SK-N-SH treated with all-trans-retinoic acid at 6 μM for 48 hours (cell line): ENCODE results near the gene AGPAT3.

Source experiments
- CSDC2 ChIP-seq: fragments of 250-450 bp; sonication (Bioruptor Pico); IDR thresholded peaks from 2 replicates; pipeline ENCODE4 v1.5.0; 2020; ENCODE audit warnings: mild to moderate bottlenecking, moderate library complexity
- PPARA ChIP-seq: fragments of 250-450 bp; sonication (Bioruptor Pico); IDR thresholded peaks from 2 replicates; pipeline ENCODE4 v1.5.0; 2020; ENCODE audit warnings: mild to moderate bottlenecking, borderline replicate concordance
- RARB ChIP-seq: fragments of 250-450 bp; sonication (Bioruptor Pico); IDR thresholded peaks from 2 replicates; pipeline ENCODE4 v1.8.0; 2021; ENCODE audit warnings: mild to moderate bottlenecking, moderate library complexity
- SNAI2 ChIP-seq: fragments of 250-450 bp; sonication (Bioruptor Pico); IDR thresholded peaks from 2 replicates; pipeline ENCODE4 v1.5.0; 2020; ENCODE audit warnings: mild to moderate bottlenecking, moderate library complexity
- ZNF565 ChIP-seq: fragments of 450-650 bp; formaldehyde crosslinking; conservative IDR thresholded peaks from 2 replicates; pipeline ENCODE4 v1.5.0; 2020; ENCODE audit warnings: low read depth, mild to moderate bottlenecking, moderate library complexity
- TF ChIP-seq, protein P1 (sequence below): fragments of 250-450 bp; sonication (Bioruptor Pico); IDR thresholded peaks from 2 replicates; pipeline ENCODE4 v1.8.0; 2020; ENCODE audit warnings: mild to moderate bottlenecking, moderate library complexity, borderline replicate concordance
- TF ChIP-seq, protein P2 (sequence below): fragments of 250-450 bp; sonication (Bioruptor Pico); IDR thresholded peaks from 2 replicates; pipeline ENCODE4 v1.5.1; 2020; ENCODE audit warnings: low read depth, mild to moderate bottlenecking, moderate library complexity
- TF ChIP-seq, protein P3 (sequence below): fragments of 250-450 bp; sonication (Bioruptor Pico); IDR thresholded peaks from 2 replicates; pipeline ENCODE4 v1.8.0; 2021; ENCODE audit warnings: low read depth, mild to moderate bottlenecking, moderate library complexity, borderline replicate concordance
- TF ChIP-seq, protein P4 (sequence below): fragments of 250-450 bp; sonication (Bioruptor Pico); IDR thresholded peaks from 2 replicates; pipeline ENCODE4 v1.5.0; 2020; ENCODE audit warnings: mild to moderate bottlenecking, moderate library complexity

DNA sequence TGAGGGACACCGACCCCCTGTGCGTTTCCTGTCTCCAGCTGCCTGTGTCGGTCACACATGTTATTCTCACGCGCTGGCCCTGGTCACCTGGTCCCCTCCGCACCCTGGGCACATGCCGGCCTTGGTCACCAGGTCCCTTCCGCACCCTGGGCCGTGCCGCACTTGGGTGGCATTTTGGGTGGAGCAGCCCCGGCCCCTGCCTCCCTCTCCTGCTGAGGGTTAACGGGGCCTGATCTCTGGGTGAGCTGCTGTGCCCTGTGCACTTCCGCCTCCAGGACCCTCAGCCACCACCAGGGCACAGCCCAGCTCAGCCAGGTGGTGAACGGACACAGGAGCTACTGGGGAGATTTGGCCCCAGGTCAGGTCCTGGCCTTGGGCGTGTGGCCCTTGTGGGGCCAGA, 49.0 kb upstream of the AGPAT3 start:
- TF ChIP-seq, protein P1, sequence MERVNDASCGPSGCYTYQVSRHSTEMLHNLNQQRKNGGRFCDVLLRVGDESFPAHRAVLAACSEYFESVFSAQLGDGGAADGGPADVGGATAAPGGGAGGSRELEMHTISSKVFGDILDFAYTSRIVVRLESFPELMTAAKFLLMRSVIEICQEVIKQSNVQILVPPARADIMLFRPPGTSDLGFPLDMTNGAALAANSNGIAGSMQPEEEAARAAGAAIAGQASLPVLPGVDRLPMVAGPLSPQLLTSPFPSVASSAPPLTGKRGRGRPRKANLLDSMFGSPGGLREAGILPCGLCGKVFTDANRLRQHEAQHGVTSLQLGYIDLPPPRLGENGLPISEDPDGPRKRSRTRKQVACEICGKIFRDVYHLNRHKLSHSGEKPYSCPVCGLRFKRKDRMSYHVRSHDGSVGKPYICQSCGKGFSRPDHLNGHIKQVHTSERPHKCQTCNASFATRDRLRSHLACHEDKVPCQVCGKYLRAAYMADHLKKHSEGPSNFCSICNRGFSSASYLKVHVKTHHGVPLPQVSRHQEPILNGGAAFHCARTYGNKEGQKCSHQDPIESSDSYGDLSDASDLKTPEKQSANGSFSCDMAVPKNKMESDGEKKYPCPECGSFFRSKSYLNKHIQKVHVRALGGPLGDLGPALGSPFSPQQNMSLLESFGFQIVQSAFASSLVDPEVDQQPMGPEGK (CRISPR knock-in tag) = no peak
- TF ChIP-seq RARB (no peak), ZNF565 (no peak), CSDC2 (CRISPR knock-in tag) (no peak), PPARA (CRISPR knock-in tag) (no peak), SNAI2 (no peak)
- TF ChIP-seq, protein P2, sequence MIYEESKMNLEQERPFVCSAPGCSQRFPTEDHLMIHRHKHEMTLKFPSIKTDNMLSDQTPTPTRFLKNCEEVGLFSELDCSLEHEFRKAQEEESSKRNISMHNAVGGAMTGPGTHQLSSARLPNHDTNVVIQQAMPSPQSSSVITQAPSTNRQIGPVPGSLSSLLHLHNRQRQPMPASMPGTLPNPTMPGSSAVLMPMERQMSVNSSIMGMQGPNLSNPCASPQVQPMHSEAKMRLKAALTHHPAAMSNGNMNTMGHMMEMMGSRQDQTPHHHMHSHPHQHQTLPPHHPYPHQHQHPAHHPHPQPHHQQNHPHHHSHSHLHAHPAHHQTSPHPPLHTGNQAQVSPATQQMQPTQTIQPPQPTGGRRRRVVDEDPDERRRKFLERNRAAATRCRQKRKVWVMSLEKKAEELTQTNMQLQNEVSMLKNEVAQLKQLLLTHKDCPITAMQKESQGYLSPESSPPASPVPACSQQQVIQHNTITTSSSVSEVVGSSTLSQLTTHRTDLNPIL (CRISPR knock-in tag) = no peak
- TF ChIP-seq, protein P3, sequence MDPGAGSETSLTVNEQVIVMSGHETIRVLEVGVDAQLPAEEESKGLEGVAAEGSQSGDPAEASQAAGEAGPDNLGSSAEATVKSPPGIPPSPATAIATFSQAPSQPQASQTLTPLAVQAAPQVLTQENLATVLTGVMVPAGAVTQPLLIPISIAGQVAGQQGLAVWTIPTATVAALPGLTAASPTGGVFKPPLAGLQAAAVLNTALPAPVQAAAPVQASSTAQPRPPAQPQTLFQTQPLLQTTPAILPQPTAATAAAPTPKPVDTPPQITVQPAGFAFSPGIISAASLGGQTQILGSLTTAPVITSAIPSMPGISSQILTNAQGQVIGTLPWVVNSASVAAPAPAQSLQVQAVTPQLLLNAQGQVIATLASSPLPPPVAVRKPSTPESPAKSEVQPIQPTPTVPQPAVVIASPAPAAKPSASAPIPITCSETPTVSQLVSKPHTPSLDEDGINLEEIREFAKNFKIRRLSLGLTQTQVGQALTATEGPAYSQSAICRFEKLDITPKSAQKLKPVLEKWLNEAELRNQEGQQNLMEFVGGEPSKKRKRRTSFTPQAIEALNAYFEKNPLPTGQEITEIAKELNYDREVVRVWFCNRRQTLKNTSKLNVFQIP = no peak
- TF ChIP-seq, protein P4, sequence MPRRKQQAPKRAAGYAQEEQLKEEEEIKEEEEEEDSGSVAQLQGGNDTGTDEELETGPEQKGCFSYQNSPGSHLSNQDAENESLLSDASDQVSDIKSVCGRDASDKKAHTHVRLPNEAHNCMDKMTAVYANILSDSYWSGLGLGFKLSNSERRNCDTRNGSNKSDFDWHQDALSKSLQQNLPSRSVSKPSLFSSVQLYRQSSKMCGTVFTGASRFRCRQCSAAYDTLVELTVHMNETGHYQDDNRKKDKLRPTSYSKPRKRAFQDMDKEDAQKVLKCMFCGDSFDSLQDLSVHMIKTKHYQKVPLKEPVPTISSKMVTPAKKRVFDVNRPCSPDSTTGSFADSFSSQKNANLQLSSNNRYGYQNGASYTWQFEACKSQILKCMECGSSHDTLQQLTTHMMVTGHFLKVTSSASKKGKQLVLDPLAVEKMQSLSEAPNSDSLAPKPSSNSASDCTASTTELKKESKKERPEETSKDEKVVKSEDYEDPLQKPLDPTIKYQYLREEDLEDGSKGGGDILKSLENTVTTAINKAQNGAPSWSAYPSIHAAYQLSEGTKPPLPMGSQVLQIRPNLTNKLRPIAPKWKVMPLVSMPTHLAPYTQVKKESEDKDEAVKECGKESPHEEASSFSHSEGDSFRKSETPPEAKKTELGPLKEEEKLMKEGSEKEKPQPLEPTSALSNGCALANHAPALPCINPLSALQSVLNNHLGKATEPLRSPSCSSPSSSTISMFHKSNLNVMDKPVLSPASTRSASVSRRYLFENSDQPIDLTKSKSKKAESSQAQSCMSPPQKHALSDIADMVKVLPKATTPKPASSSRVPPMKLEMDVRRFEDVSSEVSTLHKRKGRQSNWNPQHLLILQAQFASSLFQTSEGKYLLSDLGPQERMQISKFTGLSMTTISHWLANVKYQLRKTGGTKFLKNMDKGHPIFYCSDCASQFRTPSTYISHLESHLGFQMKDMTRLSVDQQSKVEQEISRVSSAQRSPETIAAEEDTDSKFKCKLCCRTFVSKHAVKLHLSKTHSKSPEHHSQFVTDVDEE (CRISPR knock-in tag) = no peak
